Measurements from ENCODE around the gene PDPN.

The PDPN gene

GRCh38 chr1:13619909-13620308 is 36.3 kb downstream of the PDPN start:
- no peak for DNase-seq

- DNase-seq = no peak
Observed at GRCh38 chr1:13620825-13621224, 37.2 kb downstream of the PDPN start.

- DNase-seq = no peak
Observed at GRCh38 chr1:13622446-13622845, 38.8 kb downstream of the PDPN start.

- no peak for DNase-seq
Observed at GRCh38 chr1:13623021-13623637, 39.5 kb downstream of the PDPN start.

- no peak for DNase-seq
Observed at GRCh38 chr1:13624526-13624925, 40.9 kb downstream of the PDPN start.

GRCh38 chr1:13627127-13627526 is 43.5 kb downstream of the PDPN start:
- no peak for DNase-seq

GRCh38 chr1:13628218-13628617 is 44.6 kb downstream of the PDPN start:
- no peak for DNase-seq

- no peak for DNase-seq
Observed at GRCh38 chr1:13628711-13629110, 45.1 kb downstream of the PDPN start.

- DNase-seq = no peak
Observed at GRCh38 chr1:13642306-13643004, 58.8 kb downstream of the PDPN start.

GRCh38 chr1:13643017-13643416 is 59.4 kb downstream of the PDPN start:
- DNase-seq = no peak

- DNase-seq = no peak
Observed at GRCh38 chr1:13646521-13646920, 62.9 kb downstream of the PDPN start.

GRCh38 chr1:13651279-13651678 is 67.6 kb downstream of the PDPN start:
- no peak for DNase-seq

GRCh38 chr1:13652238-13652637 is 68.6 kb downstream of the PDPN start:
- DNase-seq = no peak

- DNase-seq = no peak
Observed at GRCh38 chr1:13661539-13661938, 77.9 kb downstream of the PDPN start.

- no peak for DNase-seq
Observed at GRCh38 chr1:13662493-13662892, 78.9 kb downstream of the PDPN start.

- no peak for DNase-seq
Observed at GRCh38 chr1:13663969-13664368, 80.3 kb downstream of the PDPN start.

- DNase-seq = no peak
Observed at GRCh38 chr1:13664451-13664850, 80.8 kb downstream of the PDPN start.

- DNase-seq = no peak
Observed at GRCh38 chr1:13666317-13666716, 82.7 kb downstream of the PDPN start.

Data from GF-D8 (cell line).